K562 (cell line): ENCODE results near the gene RPL3. TPM values are rescaled to one million over a fixed set of nuclear protein-coding genes. Genes with fewer than 3 reads are reported as not detected.
A peak's percentile ranks its signal among the peaks of the same experiment; 100 is the strongest.

Experiments
- CBX3 ChIP-seq, 2 experiments: IDR thresholded peaks; 1 replicate in 1 of 2; 2 replicates in 1 of 2; pipeline ENCODE4 v1.6.1; 2012; ENCODE audit warnings: inconsistent platforms in 2 of 2, low read length in 2 of 2, borderline replicate concordance in 1 of 2, control low read depth in 1 of 2
- ESRRA ChIP-seq: fragments of 450-650 bp; IDR thresholded peaks from 2 replicates; pipeline ENCODE4 v1.6.1; 2014; ENCODE audit warnings: low read depth, mild to moderate bottlenecking, moderate library complexity, borderline replicate concordance
- GABPA ChIP-seq: fragments of 200-800 bp; sonication (Bioruptor generic); conservative IDR thresholded peaks from 2 replicates; pipeline ENCODE4 v1.6.1; 2016; ENCODE audit warnings: low read depth, missing genetic modification characterization, missing compliant biosample characterization
- HDAC2 ChIP-seq: fragments of 450-650 bp; IDR thresholded peaks from 2 replicates; pipeline ENCODE4 v1.6.1; 2016; ENCODE audit warnings: mild to moderate bottlenecking
- ILF3 ChIP-seq: fragments of 450-650 bp; IDR thresholded peaks from 2 replicates; pipeline ENCODE4 v1.6.1; 2018; ENCODE audit warnings: antibody characterized with exemption, mild to moderate bottlenecking, moderate library complexity, borderline replicate concordance
- JUND ChIP-seq, 2 experiments: IDR thresholded peaks; 2 replicates in 1 of 2; 3 replicates in 1 of 2; pipeline ENCODE4 v1.6.1; 2011; ENCODE audit warnings: borderline replicate concordance in 2 of 2, low read depth in 2 of 2, low read length in 2 of 2, improper control_type of control experiment in 1 of 2, missing biosample characterization in 1 of 2, missing genetic modification characterization in 1 of 2, missing genetic modification reagents in 1 of 2
- KDM1A ChIP-seq, 2 experiments: fragments of 450-650 bp; IDR thresholded peaks; 2 replicates each; pipeline ENCODE4 v1.6.1; 2016; ENCODE audit warnings: mild to moderate bottlenecking in 2 of 2
- NEUROD1 ChIP-seq: fragments of 150-350 bp; IDR thresholded peaks from 2 replicates; pipeline ENCODE4 v1.6.1; 2014; ENCODE audit warnings: borderline replicate concordance, low read length, low read depth; ENCODE audit not compliant: partially characterized antibody
- NR2C1 ChIP-seq, 2 experiments: fragments of 450-650 bp; IDR thresholded peaks; 2 replicates each; pipeline ENCODE4 v1.6.1; 2017; ENCODE audit warnings: mild to moderate bottlenecking in 2 of 2, antibody characterized with exemption in 1 of 2, inconsistent platforms in 1 of 2, missing compliant biosample characterization in 1 of 2, missing genetic modification characterization in 1 of 2
- NR2C2 ChIP-seq, 2 experiments: fragments of 200-800 bp in 1 of 2; sonication (Bioruptor generic) in 1 of 2; sonication (generic) in 1 of 2; formaldehyde crosslinking in 1 of 2; IDR thresholded peaks; 2 replicates each; pipeline versions ENCODE4 v1.6.1 to v1.8.0; 2016 to 2022; ENCODE audit warnings: mild to moderate bottlenecking in 1 of 2, missing compliant biosample characterization in 1 of 2, missing genetic modification characterization in 1 of 2, missing genetic modification reagents in 1 of 2
- PHF20 ChIP-seq: fragments of 450-650 bp; IDR thresholded peaks from 2 replicates; pipeline ENCODE4 v1.6.1; 2018; ENCODE audit not compliant: partially characterized antibody
- PTBP1 ChIP-seq: fragments of 200-400 bp; formaldehyde crosslinking; IDR thresholded peaks from 2 replicates; pipeline ENCODE4 v1.6.1; 2017; ENCODE audit warnings: low read depth, low read length
- RBM25 ChIP-seq: fragments of 200-400 bp; formaldehyde crosslinking; IDR thresholded peaks from 2 replicates; pipeline ENCODE4 v1.6.1; 2018; ENCODE audit warnings: low read length, low read depth, moderate library complexity; ENCODE audit not compliant: severe bottlenecking
- SAP30 ChIP-seq: fragments of 200-600 bp; sonication (generic); IDR thresholded peaks from 2 replicates; pipeline ENCODE4 v1.6.1; 2012; ENCODE audit warnings: borderline replicate concordance, low read depth, mild to moderate bottlenecking, moderate library complexity, low read length, control low read depth, inconsistent platforms; ENCODE audit not compliant: insufficient read depth, poor library complexity, severe bottlenecking
- SMARCA5 ChIP-seq: fragments of 450-650 bp; IDR thresholded peaks from 2 replicates; pipeline ENCODE4 v1.6.1; 2016
- SPI1 ChIP-seq: IDR thresholded peaks from 2 replicates; pipeline ENCODE4 v1.6.1; 2011; ENCODE audit warnings: low read depth, low read length, control low read depth, borderline replicate concordance
- ZBTB11 ChIP-seq, 3 experiments: fragments of 200-800 bp in 1 of 3; fragments of 250-450 bp in 1 of 3; fragments of 450-650 bp in 1 of 3; sonication (Bioruptor Pico) in 1 of 3; sonication (Bioruptor generic) in 1 of 3; formaldehyde crosslinking in 1 of 3; IDR thresholded peaks; 2 replicates each; pipeline versions ENCODE4 v1.6.1 to v1.8.0; 2016 to 2022; ENCODE audit warnings: mild to moderate bottlenecking in 2 of 3, missing genetic modification characterization in 2 of 3, missing compliant biosample characterization in 1 of 3, moderate library complexity in 1 of 3
- ZBTB49 ChIP-seq: sonication (generic); formaldehyde crosslinking; IDR thresholded peaks from 2 replicates; pipeline ENCODE4 v1.8.0; 2022; ENCODE audit warnings: missing genetic modification reagents, mild to moderate bottlenecking, borderline replicate concordance
- ZNF24 ChIP-seq: fragments of 450-650 bp; IDR thresholded peaks from 2 replicates; pipeline ENCODE4 v1.6.1; 2016
- ZNF561 ChIP-seq: fragments of 450-650 bp; formaldehyde crosslinking; conservative IDR thresholded peaks from 2 replicates; pipeline ENCODE4 v1.4.0; 2020; ENCODE audit warnings: mild to moderate bottlenecking, moderate library complexity
- polyA plus RNA-seq, 8 experiments: library from polyadenylated mRNA; depleted of rRNA in 4 of 8; stranded (reverse) in 5 of 8; unstranded in 3 of 8; fragments of >200 nt; fragmentation: Nextera tagmentation in 2 of 8; fragmentation: Illumina TruSeq in 1 of 8; extraction: Ambion mirVana in 2 of 8; extraction: Trizol in 1 of 8; gene quantifications; 2 replicates each; pipeline versions ENCODE4 v1.2.1 to v1.2.3, GENCODE V29; 2011 to 2014; ENCODE audit warnings: inconsistent platforms in 1 of 8, missing spikeins in 1 of 8
- total RNA-seq, 7 experiments: library from RNA; depleted of rRNA in 6 of 7; stranded (reverse); fragments of >200 nt in 6 of 7; fragmentation: Illumina TruSeq in 2 of 7; extraction: Trizol in 2 of 7; gene quantifications; 2 replicates each; pipeline versions ENCODE4 v1.2.1 to v1.2.3, GENCODE V29; 2011 to 2021; ENCODE audit warnings: low replicate concordance in 1 of 7

RPL3 gene
- total and polyA plus RNA-seq, 9 of the 15 experiments (the other 6 are each of a cell fraction or from before 2014, with no cell fraction given), result 1,624 to 4,066 (median 2,565) TPM

- peak in 1 of 2 experiments; percentile 49; a peak in 1 of 3 replicates for TF ChIP-seq CBX3 (IDR thresholded peaks at IDR 0.05; ENCODE audit: borderline replicate concordance in 1 of 2, low read length in 2 of 2)
- no peak for TF ChIP-seq JUND (IDR thresholded peaks at IDR 0.05; ENCODE audit: borderline replicate concordance, low read depth, low read length)
- no peak for TF ChIP-seq JUND (tag; IDR thresholded peaks at IDR 0.05; ENCODE audit: borderline replicate concordance, low read depth, low read length)
- peak in 1 of 3 experiments; percentile 60; a peak in 1 of 6 replicates for TF ChIP-seq ZBTB11 (CRISPR knock-in tag; IDR thresholded peaks at IDR 0.05)
- TF ChIP-seq ESRRA, result peak; percentile 98
- TF ChIP-seq ZNF24, result peak; percentile 90
- 0 out of 2 replicates have a peak, but pooled peaks have one; percentile 42 for TF ChIP-seq SPI1
- peak; percentile 64; the same call in 1 of the 2 replicates for TF ChIP-seq GABPA (tag)
- no peak for TF ChIP-seq ZNF561 (CRISPR knock-in tag)
- TF ChIP-seq PHF20, result peak; percentile 19
- peak; percentile 26 for TF ChIP-seq NEUROD1
- TF ChIP-seq SAP30, result no peak
- TF ChIP-seq KDM1A (IDR thresholded peaks at IDR 0.05), result peak; percentile 89 to 95
- peak; percentile 77; the same call in 1 of the 2 replicates for TF ChIP-seq SMARCA5
- peak; percentile 92 for TF ChIP-seq RBM25
- TF ChIP-seq NR2C2 (CRISPR knock-in tag; IDR thresholded peaks at IDR 0.05), result no peak
- TF ChIP-seq NR2C2 (tag; IDR thresholded peaks at IDR 0.05), result 0 out of 2 replicates have a peak, but pooled peaks have one; percentile 28
- TF ChIP-seq ILF3, result no peak
- TF ChIP-seq NR2C1 (IDR thresholded peaks at IDR 0.05), result peak; percentile 69
- TF ChIP-seq NR2C1 (tag; IDR thresholded peaks at IDR 0.05), result peak; percentile 72; the same call in 1 of the 2 replicates
- no peak for TF ChIP-seq PTBP1
- no peak for TF ChIP-seq ZBTB49 (CRISPR knock-in tag)
- peak; percentile 68; the same call in 1 of the 2 replicates for TF ChIP-seq HDAC2
Observed at GRCh38 chr22:39299829-39300178, 19.6 kb downstream of the RPL3 start (continued).
